ENCODE results near the gene MYH15.

Gene MYH15

DNA sequence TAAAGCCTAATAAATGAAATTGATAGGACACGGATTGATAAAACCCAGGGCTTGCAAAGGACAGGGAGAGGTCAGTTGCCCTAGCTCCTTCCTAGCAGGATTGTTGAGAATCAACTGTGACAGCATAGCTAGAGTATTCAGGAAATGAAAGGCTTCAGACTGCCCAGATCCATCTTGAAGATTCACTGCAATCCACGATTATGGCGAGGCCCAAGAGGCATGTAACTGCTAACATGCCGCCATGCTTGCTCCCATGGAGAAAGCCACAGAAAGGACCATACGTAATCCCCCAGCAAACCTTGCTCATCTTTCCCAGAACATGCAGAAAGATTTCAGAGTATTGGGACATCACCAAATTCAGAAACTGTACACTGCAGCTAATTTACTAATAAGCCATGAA is 41.3 kb downstream of the MYH15 start:
- no peak for DNase-seq

DNA sequence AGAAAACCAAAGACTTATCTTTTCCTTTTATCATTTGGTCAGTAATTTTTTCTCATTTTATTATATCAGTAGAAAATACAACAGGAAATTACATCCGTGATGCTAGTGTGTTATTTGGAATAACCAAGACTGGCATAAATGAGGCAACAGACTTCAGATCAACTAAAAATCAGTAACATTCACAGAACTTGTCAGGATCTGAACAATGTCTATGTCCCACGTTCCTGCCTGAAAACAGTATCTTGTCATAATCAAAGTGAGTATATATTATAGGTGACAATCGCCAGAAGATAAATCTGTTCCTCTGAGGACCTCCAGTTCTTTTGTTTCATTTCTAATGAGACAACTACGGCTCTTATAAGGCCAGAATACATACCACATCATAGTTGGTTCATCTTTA is 41.8 kb downstream of the MYH15 start:
- DNase-seq = no peak

DNA sequence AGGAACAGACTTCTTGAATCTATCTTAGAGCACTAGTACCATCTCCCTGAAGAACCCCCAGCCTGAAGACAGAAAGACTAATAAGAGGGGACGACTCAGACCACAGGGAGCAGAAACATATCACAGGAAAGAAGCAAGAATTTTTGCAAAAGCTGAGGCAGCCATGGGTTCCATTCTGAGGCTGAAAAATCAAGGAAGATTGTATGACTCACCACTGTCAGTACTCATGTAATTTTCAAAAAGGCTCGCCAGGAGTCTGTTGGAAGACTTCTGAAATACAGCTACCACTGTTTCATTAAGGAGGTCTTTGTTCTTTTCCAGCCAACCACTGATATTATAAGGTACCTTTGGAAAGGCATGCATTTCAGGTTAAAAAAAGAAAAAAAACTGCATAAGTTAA is 47.5 kb downstream of the MYH15 start:
- DNase-seq = no peak

DNA sequence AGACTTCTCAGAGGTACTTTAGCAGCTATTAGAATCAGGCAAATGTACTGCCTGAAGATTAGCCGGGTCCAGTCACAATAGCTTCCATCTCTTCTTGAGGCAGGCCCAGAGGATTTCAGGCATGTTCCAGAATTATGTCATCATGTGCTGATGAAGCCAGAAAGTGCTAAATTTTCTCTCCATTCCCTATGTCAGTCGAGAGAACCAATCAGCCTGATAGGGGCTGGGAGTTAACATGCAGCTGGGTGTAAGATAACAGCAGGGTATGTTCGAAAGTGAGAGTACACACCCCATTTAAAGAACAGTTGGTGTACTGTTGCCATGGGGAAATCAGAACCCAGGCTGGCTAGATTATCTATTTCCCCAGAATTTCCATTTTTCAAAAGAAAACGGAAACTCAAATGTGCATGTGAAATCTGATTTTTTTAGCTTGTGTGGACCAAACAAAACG is 48.7 kb downstream of the MYH15 start:
- no peak for DNase-seq

DNA sequence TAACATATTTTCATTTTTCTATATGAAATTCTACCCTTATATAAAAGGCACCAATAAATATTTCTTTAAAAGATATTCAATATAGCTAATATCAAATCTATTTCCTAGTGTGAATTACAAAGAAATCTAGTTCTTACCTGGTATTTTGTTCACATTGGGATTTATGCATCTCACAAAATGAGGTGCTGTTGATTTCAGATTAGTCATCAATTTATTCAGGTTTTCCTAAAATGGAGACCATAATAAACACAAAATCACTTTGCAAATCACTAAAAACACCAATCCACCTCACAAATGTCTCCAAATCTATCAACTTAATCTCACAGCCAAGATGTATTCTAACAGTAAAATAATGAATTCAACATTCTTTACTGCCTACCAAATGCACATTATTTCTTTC is 51.2 kb downstream of the MYH15 start:
- DNase-seq = no peak

DNA sequence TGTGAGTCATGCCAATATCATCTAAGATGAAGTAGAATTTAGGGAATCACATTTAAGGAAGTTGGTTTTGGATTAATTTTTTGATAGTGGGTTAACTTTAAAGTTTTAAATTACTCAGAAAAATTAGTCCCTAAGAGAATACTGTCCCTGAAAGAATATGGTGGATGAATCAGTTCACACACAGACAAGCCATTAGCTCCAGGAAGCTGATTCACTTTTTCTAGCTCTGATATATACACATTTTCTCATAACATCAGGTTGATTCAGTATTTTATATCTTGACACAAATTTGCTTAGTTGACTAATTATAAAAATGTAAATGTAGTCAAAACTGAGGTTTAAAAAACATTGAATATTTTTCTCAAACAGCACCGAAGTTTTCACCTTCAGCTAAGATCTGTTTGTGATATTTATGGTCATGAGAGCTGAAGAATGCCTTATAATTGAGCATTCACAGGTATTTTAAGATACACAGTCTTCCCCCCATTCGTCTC is 55.1 kb downstream of the MYH15 start:
- DNase-seq = no peak

DNA sequence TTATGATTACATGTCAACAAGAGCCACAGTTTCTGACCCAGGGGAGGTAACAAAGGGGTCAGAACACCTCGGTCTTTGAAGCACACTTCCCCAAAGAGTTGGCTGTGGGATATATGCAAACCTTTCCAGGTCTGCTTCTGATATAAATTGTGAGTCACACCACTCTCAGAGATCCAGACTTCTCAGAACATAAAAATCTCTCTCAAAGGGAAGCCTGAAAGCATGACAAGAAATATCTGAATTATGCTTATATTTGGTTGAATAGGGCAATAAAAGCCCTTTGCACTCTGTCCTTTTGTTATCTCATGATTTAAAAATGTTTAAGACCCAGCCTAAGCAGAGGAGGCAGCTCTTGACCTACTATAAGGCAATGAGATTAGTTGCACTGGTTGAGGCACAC is 56.8 kb downstream of the MYH15 start:
- DNase-seq = no peak

DNA sequence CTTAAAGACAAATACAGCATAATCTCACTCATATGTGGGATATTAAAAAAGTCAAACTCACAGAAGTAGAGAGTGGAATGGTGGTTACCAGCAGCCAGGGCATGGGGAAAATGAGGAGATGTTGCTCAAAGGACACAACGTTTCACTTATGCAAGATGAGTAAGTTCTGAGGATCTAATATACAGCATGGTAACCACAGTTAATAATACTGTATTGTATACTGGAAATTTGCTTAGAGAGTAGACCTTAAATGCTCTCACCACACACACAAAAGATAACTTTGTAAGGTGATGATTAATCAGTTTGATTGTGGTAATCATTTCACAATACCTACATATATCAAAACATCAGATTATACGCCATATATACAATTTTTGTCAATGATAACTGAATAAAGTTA is 60.0 kb downstream of the MYH15 start:
- no peak for DNase-seq

DNA sequence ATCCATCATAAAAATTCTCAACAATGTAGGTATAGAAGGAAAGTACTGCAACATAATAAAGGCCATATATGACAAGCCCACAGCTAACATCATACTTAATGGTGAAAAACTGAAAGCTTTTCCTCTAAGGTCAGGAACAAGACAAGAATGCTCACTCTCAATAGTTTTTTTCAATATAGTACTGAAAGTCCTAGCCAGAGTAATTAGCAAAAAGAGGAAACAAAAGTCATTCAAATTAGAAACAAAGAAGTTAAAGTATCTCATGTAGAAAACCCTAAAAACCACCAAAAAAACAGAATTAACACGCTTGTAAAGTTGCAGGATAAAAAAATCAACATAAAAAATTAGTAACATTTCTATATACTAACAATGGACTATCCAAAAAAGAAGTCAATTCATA is 61.8 kb downstream of the MYH15 start:
- no peak for DNase-seq

DNA sequence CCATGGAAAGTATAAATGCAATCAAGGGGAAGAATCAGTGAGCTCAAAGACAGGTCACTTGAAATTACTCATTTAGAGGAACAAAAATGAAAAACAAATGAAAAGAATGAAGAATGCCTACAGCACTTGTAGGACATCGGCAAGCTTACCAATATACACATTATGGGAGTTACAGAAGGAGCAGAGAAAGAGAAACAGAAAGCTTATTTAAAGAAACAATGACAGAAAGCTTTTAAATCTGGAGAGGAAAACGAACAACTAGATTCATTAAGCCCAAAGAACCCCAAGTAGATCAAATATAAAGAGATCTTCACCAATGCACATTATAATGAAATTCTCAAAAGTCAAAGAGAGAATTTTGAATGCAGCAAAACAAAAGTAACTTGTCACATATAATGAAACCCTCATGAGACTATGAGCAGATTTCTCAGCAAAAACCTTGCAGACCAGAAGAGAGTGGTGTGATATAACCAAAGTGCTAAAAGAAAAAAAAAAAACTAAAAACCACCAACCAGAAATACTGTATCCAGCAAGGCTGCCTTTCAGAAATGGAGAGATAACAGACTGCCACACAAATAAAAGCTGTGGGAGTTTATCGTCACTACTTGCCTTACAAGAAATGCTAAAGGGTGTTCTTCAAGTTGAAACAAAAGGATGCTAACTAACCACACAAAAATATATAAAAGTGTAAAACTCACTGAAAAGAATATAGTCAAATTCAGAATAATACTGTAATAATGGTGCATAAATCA is 63.1 kb downstream of the MYH15 start:
- no peak for DNase-seq

DNA sequence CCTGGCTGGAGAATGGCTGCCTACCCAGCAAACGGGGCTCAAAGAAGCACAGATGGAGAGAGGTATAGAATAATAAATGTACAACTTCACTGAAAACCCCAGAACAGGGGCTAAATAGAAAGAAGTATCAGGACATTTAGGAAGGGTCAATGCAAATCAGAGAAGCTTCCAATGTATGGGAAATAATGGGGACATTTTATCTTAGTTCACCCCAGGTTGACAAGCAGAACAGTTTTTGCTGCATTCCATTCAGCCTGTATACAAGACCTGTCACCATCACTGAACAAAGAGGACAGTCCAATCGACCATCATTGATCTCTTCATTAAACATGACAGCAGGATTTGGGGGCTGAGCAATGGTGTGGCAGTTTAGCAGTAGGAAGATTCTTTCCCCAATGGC is 68.1 kb downstream of the MYH15 start:
- no peak for DNase-seq

DNA sequence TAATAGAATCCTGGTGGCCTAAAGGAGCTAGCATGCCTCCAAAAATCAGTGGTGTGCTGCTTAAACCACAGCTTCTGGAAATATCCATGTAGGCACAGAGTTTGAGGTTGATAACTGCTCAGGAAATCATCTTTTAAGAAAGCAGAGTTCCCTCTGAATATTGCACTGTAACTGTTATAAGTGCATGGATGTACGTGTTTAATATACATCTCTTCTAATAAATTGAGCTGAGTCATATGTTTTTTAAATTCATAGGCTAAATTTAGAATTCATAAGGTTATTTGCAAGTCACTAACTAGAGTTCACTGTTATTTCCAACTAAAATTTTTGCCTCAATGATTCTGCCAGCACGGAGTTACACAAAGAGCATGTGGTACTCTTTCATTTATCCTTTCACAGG is 68.9 kb downstream of the MYH15 start:
- DNase-seq = no peak

DNA sequence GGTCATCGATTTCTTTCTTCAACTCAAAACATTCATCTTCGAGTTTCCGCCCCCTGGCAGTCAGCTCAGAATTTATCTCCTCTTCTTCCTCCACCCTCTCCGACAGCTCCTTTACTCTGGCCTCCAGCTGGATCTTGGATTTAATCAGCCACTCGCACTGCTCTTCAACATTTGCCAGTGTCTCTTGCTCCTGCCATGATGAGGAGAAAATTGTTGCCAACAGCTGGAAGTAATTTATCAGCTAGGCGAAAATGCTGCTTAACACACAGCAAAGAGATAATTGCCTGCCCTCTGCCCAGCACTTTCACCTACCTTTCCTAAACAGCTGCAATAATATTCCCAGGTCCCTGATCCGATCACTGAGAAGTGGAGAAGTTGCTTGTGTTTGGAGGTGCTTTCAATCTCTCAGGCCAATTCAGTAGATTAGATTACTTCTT is 69.3 kb downstream of the MYH15 start:
- DNase-seq = no peak

DNA sequence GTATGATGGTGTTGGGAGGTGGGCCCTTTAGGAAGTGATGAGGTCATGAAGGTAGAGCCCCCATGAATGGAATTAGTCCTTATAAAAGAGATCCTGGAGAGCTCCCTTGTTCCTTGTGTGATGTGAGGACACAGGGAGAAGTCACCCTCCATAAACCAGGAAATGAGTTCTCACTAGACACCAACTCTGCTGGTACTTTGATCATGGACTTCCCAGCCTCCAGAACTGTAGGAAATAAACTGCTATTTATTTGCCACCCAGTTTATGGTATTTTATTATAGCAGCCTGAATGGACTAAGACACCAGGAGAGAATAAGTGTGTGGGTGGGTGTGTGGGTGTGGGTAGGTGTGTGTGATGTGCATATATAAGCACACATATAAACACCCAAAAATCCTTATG is 71.9 kb downstream of the MYH15 start:
- DNase-seq = no peak

DNA sequence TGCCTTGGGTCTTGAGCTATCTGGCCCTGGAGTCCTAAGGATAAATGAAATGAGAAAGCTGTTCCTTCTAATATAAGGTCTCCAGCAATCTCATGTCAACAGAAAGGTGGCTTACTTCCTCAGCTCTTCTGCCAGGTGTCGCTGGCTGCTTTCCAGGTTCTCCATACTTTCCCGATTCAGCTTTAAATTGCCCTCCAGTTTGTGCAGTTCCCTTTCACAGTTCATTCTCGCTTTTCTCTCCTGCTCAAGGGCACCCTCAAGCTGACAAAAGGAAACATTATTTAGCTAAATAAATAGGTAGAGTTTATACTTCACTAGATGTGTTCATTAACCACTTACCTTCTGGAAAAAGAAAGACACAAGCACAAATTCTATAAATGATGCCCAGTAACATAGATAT is 73.0 kb downstream of the MYH15 start:
- DNase-seq = no peak

DNA sequence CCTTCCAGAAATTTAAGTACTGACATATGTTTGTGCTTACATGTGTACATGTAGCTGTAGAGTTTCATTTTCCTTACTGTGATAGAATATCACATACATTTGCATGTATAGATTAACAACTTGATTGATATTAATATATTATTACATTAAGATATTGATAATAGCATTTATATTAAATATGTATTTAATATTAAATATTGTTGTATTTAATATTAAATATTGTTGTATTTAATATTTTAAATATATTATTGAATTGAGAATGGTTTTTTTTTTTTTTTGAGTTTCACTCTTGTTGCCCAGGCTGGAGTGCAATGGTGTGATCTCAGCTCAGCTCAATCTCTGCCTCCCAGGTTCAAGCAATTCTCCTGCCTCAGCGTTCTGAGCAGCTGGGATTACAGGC is 76.5 kb downstream of the MYH15 start:
- no peak for DNase-seq

DNA sequence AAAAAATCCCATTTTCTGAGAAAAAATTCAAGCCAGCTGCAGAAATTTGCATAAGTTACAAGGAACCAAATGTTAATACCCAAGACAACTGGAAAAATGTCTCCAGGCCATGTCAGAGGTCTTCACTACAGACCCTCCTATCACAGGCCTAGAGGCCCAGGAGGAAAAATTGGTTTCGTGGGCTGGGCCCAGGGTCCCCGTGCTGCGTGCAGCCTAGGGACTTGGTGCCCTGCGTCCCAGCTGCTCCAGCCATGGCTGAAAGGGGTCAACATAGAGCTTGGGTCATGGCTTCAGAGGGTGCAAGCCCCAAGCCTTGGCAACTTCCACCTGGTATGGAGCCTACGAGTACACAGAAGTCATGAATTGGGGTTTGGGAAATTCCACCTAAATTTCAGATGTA is 78.0 kb downstream of the MYH15 start:
- no peak for DNase-seq

DNA sequence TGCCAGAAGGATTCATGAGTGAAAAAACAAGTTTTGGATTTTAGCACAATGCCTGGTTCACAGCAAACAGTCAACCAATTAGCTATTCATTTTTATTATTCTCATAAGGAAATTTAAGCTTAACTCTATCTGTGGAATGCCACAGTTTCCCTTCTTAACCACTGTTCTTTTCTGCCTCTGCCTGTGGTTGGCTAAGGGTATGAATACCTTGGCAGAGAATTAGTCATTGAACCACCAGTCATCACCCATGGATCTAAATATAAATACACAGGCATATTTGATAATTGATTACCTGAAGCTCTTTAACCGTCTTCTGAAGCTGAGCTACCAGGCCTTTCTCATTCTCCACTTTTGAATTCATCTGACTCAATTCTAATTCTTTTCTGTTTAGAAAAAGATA is 79.9 kb downstream of the MYH15 start:
- no peak for DNase-seq

DNA sequence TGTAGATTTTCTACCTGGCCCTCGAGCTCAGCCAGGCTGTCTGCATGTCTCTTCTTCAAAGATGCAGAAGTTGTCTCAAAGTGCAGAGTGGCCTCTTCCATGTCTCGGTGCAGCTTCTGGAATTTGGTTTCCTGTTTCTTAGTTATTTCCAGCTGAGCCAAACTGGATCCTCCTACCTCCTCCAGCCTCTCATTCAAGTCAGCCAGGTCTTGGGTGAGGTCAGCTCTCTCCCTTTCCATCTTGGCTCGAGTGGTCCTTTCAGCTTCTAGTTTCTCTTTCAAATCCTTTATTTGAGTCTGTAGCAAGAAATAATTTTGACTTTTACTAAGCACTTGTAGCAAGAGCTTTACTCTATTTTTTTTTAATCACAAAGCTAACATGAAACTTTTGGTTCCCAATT is 81.8 kb downstream of the MYH15 start:
- no peak for DNase-seq

DNA sequence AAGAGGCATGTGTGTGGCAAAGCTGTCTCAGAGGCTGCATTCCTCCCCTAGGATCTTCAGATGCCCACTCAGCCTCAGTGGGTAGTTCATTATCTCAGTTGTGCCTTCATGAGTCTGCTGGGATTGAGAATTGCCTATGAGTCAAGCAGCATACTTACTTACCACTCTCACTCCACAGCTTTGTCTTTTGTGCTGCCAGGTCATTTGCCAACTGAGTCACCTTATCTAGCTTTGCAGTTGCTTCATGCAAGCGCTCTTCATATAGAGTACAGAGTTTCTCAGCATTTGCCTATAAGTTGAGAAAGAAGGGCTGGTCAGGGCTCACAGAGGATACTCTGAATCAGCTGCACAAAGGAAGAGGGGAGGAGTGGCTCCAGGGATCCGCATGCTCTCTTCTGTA is 89.5 kb downstream of the MYH15 start:
- no peak for DNase-seq

DNA sequence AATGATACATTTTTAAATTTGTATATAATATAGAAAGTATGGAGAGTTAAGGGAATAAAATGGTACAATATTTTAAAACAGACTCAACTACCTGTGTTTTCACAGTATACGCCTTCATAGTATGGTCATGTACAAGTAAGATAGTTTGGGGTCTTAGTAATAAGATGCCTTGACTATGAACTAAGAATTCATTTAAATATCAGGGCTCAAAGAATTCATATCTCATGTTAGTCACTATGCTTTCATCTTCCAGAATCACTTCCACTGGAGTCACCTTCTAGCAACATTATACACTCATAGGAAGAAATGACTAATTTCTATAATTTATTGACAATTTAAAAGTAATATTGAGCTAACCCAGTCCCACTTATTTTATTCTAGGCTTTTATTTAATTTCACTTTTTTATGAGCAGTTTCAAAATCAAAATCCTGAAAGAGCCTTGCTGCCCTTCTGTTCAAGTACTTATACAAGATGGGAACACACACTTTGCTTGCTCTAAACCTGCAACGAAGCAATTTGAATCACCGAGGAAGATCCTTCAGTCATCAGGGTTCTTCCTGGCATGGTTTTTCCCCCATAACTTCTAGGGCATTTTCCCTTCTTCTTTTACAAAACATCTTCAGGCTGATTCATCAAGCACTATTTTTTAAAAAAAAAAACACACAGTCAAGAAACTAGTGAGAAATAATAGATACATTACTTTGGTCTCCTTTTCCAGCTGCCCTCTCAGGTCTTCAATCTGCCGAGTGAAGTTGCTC is 94.1 kb downstream of the MYH15 start:
- no peak for DNase-seq

DNA sequence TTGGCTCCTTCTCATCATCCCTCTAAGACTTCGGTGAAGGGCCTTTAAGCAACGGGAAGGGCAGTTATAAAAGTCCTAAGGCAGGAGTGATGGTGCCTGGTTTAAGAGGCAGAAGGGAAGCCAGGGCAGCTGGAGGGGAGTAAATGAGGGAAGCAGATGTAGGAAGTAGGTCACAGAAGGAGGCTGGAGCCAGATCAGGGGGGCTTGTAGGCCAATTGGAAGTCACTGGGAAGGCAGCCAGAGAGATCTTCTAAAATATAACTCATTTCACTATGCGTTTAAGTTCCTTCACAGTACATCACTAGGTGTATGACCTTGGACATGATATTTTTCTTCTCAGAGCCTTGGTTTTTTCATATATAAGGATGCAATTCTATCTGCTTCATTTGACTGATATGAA is 94.7 kb downstream of the MYH15 start:
- no peak for DNase-seq

DNA sequence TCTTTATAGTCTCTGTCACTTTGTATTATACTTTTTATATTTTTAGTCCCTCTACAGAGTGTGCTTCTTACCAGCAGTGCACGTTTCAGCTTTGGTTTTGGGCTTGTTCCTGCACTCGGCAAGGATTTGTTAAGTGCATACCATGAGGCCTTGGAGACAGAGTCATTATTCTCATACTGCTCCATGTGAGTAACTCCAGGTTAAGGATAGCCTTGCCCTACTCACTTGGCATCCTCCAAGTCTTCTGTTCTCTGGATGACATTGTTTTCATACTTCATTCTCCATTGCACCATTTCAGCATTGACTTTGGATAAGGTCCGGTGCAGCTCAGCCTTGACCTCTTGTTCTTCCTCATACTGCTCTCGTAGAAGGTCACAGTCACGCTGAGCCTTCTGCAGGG is 96.4 kb downstream of the MYH15 start:
- no peak for DNase-seq

DNA sequence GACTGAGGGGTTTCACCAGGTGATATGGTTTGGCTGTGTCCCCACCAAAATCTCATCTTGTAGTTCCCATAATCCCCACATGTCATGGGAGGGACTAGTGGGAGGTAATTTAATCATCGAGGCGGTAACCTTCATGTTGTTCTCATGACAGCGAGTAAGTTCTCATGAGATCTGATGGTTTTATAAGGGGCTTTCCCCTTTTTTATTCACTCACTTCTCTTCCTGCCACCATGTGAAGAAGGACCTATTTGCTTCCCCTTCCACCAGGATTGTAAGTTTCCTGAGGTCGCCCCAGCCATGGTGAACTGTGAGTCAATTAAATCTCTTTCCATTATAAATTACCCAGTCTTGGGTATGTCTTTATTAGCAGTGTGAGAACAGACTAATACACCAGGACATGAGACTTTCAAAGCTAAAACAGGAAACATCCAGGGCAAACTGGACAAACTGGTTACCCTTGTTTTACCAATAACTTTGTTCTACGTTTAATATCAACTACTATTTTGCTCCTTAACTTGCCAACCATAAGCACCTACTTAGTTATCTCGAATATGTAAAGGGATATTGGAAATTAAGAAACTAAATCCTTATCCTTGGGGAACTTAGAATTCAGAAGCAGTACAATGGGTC is 98.2 kb downstream of the MYH15 start:
- no peak for DNase-seq
